ENCODE data around the gene KCNIP4. TPM values are rescaled to one million over a fixed set of nuclear protein-coding genes. Genes with fewer than 3 reads are reported as not detected.

The KCNIP4 gene
- total and polyA plus RNA-seq, 9 of the 15 experiments (the other 6 are each of a cell fraction or from before 2014, with no cell fraction given) = 0.25 to 0.41 TPM; not detected in 7

GRCh38 chr4:21826071-21826470 is 122.5 kb downstream of the KCNIP4 start (continued):
- no peak for TF ChIP-seq ZNF347 (CRISPR knock-in tag; IDR thresholded peaks at IDR 0.05; ENCODE audit: low read depth)
- TF ChIP-seq HIVEP1 (CRISPR knock-in tag; IDR thresholded peaks at IDR 0.05) = no peak
- no peak for TF ChIP-seq POLR2A (conservative IDR thresholded peaks at IDR 0.05)

GRCh38 chr4:21819086-21819485 is 129.5 kb downstream of the KCNIP4 start:
- FAIRE-seq (no peak), ATAC-seq (no peak), DNase-seq (ENCODE audit: extremely low read depth in 1 of 4, low spot score in 3 of 4) (no peak)
- intact Hi-C loops (cut with micrococcal nuclease) = no loop called here
- BruUV-seq (replicated peaks) = no TSS peak
- TF ChIP-seq ID3 (CRISPR knock-in tag; IDR thresholded peaks at IDR 0.05) = no peak
- TF ChIP-seq ID3 (tag; IDR thresholded peaks at IDR 0.05) = no peak
- no peak for TF ChIP-seq RBM22 (IDR thresholded peaks at IDR 0.05; ENCODE audit: low read depth, low read length, poor library complexity, severe bottlenecking)
- no peak for TF ChIP-seq LARP7 (IDR thresholded peaks at IDR 0.05)
- no peak for TF ChIP-seq TSC22D4 (tag; IDR thresholded peaks at IDR 0.05)
- no peak for TF ChIP-seq PCBP1 (IDR thresholded peaks at IDR 0.05; ENCODE audit: low read depth, low read length, poor library complexity, severe bottlenecking)
- TF ChIP-seq GTF2A2 (tag; IDR thresholded peaks at IDR 0.05) = no peak
- no peak for TF ChIP-seq RFX1 (IDR thresholded peaks at IDR 0.05)
- TF ChIP-seq YBX1 (IDR thresholded peaks at IDR 0.05) = no peak
- Histone ChIP-seq H3K36me3 (ENCODE audit: control insufficient read depth, insufficient read depth, low read length) (no peaks in the 10 kb centered on the region), H3K4me3 (no peak overlapping the region), H3K9me3 (replicated peaks; ENCODE audit: control insufficient read depth, insufficient read depth, low read depth, low read length) (no peaks in the 10 kb centered on the region), H4K20me1 (replicated peaks; ENCODE audit: control insufficient read depth, insufficient read depth, low read length) (no peaks in the 10 kb centered on the region), H3K9me1 (ENCODE audit: control insufficient read depth, insufficient read depth, low read length) (no peaks in the 10 kb centered on the region), H3K4me1 (replicated peaks in 1 of 2; ENCODE audit: control insufficient read depth in 2 of 2, insufficient read depth in 2 of 2, low read length in 2 of 2) (no peaks in the 10 kb centered on the region), H3K27me3 (ENCODE audit: control insufficient read depth in 2 of 2, insufficient read depth in 2 of 2, low read length in 2 of 2) (no peaks in the 10 kb centered on the region), H3K27ac (ENCODE audit: extremely low read depth, low read depth, low read length) (no peak overlapping the region), H3K9ac (ENCODE audit: insufficient read depth in 1 of 2, low read depth in 2 of 2, low read length in 2 of 2) (no peak overlapping the region), H3K4me2 (ENCODE audit: insufficient read depth, low read length) (no peak overlapping the region), H3K79me2 (ENCODE audit: control insufficient read depth, insufficient read depth, low read length) (no peaks in the 10 kb centered on the region), H2AFZ (ENCODE audit: low read depth, low read length) (no peak overlapping the region)
- in situ Hi-C loops (cut with MboI) = no loop called here
- ChIA-PET CTCF (ENCODE audit: low intra/inter-chr PET ratio) (no interaction called here), POLR2A (no interaction called here)
- 0% methylated on average over 1 of the region's 1 CpG for WGBS (ENCODE audit: insufficient coverage, low coverage, missing lambda C conversion rate)
